Upper lobe of left lung (tissue), 6 donors: ENCODE data around the gene CHCT1. TPM values are rescaled to one million over a fixed set of nuclear protein-coding genes. Genes with fewer than 3 reads are reported as not detected.

Experiments
- ATAC-seq, 2 donors: fragments of 200-7000 bp; cut with Tn5 transposase; one replicate each; pipeline ENCODE4 v1.9.1; 2022; ENCODE audit warnings: mild to moderate bottlenecking in 2 of 2, moderate library complexity in 2 of 2; ENCODE audit not compliant: low FRiP score in 2 of 2
- DNase-seq, 2 donors: peaks; one replicate each; pipeline ENCODE4 v3.0.0-alpha.2; 2019 to 2020
- H3K27ac ChIP-seq, 4 donors: fragments of 200-600 bp; sonication (generic); one replicate each; pipeline ENCODE4 v1.5.1; 2016 to 2019
- H3K27me3 ChIP-seq, 4 donors: fragments of 200-600 bp; sonication (generic); one replicate each; pipeline ENCODE4 v1.5.1; 2017 to 2019
- H3K36me3 ChIP-seq, 4 donors: fragments of 200-600 bp; sonication (generic); one replicate each; pipeline ENCODE4 v1.5.1; 2016 to 2019
- H3K4me1 ChIP-seq, 4 donors: fragments of 200-600 bp; sonication (generic); one replicate each; pipeline ENCODE4 v1.5.1; 2018 to 2019
- H3K4me3 ChIP-seq, 4 donors: fragments of 200-600 bp; sonication (generic); one replicate each; pipeline ENCODE4 v1.5.1; 2017 to 2019; ENCODE audit warnings: mild to moderate bottlenecking in 2 of 4, moderate library complexity in 1 of 4
- H3K9me3 ChIP-seq, 4 donors: fragments of 200-600 bp; sonication (generic); one replicate each; pipeline ENCODE4 v1.5.1; 2018 to 2019
- EP300 ChIP-seq, 4 donors: sonication (generic); formaldehyde crosslinking; IDR thresholded peaks; one replicate each; pipeline ENCODE4 v1.5.1; 2017; ENCODE audit warnings: antibody characterized with exemption in 4 of 4, control low read depth in 2 of 4
- POLR2A ChIP-seq, 4 donors: fragments of 450-650 bp; IDR thresholded peaks; one replicate each; pipeline ENCODE4 v1.5.1; 2016 to 2017; ENCODE audit warnings: antibody characterized with exemption in 4 of 4, mild to moderate bottlenecking in 2 of 4
- POLR2AphosphoS5 ChIP-seq, 2 donors: sonication (generic); formaldehyde crosslinking; IDR thresholded peaks; one replicate each; pipeline ENCODE4 v1.5.1; 2017; ENCODE audit warnings: antibody characterized with exemption in 2 of 2
- WGBS, 2 donors: methylation state at CpG; one replicate each; pipeline ENCODE4 v1.1.5; 2017 to 2018; 5-methylcytosine and 5-hydroxymethylcytosine counted together
- total RNA-seq, 6 donors: library from RNA; depleted of rRNA in 4 of 6; stranded (reverse); fragments of >200 nt in 4 of 6; gene quantifications; one replicate each; pipeline versions ENCODE4 v1.1.0 to v1.2.1, GENCODE V29; 2016 to 2021
- TF ChIP-seq, protein P1 (sequence below), 6 experiments: fragments of 450-650 bp in 4 of 6; fragments of 200-600 bp in 2 of 6; sonication (generic) in 2 of 6; IDR thresholded peaks; one replicate each; pipeline ENCODE4 v1.5.1; 2016 to 2019; ENCODE audit warnings: antibody characterized with exemption in 6 of 6
- donor health status: DM: no; HTN: no; CAD: no; lungs with moderate emphysema.
- donor health status: DM: no; HTN: yes; CAD: no; lungs with severe emphysema.

Gene CHCT1
- total RNA-seq, 6 donors from 2014 or later = 0.37 to 0.61 TPM; not detected in 4

DNA sequence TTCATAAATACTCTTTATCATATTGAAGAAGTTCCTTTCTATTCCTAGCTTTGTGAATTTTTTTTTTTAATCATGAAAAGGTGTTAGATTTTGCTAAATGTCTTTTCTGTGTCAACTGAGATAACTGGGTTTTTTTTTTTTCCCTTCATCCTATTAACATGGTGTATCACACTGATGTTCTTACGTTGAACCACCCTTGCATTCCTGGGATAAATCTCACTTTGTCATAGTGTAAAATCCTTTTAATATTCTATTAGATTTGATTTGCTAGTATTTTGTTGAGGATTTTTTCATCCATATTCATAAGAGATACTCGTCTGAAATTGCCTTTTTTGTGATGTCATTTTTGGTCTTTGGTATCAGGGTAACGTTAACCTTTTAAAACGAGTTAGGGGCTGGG lies 49.2 kb downstream of the CHCT1 start:
- TF ChIP-seq, protein P1, sequence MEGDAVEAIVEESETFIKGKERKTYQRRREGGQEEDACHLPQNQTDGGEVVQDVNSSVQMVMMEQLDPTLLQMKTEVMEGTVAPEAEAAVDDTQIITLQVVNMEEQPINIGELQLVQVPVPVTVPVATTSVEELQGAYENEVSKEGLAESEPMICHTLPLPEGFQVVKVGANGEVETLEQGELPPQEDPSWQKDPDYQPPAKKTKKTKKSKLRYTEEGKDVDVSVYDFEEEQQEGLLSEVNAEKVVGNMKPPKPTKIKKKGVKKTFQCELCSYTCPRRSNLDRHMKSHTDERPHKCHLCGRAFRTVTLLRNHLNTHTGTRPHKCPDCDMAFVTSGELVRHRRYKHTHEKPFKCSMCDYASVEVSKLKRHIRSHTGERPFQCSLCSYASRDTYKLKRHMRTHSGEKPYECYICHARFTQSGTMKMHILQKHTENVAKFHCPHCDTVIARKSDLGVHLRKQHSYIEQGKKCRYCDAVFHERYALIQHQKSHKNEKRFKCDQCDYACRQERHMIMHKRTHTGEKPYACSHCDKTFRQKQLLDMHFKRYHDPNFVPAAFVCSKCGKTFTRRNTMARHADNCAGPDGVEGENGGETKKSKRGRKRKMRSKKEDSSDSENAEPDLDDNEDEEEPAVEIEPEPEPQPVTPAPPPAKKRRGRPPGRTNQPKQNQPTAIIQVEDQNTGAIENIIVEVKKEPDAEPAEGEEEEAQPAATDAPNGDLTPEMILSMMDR (IDR thresholded peaks at IDR 0.05) = no peak
- TF ChIP-seq POLR2A (IDR thresholded peaks at IDR 0.05) = no peak
- no peak for TF ChIP-seq EP300 (IDR thresholded peaks at IDR 0.05)
- TF ChIP-seq POLR2AphosphoS5 (IDR thresholded peaks at IDR 0.05) = no peak
- Histone ChIP-seq H3K27ac (no peak overlapping the region), H3K9me3 (no peaks in the 10 kb centered on the region), H3K4me3 (no peak overlapping the region), H3K27me3 (no peaks in the 10 kb centered on the region), H3K36me3 (peaks cover 0 to 29% (median 3%) of the 10 kb centered on the region in 4 donors), H3K4me1 (peaks cover 11 to 22% (median 12%) of the 10 kb centered on the region in 4 donors)
- DNase-seq (no peak), ATAC-seq (no peak)
- 96 to 97% methylated on average over 4 of the region's 4 CpGs for WGBS, 2 donors

DNA sequence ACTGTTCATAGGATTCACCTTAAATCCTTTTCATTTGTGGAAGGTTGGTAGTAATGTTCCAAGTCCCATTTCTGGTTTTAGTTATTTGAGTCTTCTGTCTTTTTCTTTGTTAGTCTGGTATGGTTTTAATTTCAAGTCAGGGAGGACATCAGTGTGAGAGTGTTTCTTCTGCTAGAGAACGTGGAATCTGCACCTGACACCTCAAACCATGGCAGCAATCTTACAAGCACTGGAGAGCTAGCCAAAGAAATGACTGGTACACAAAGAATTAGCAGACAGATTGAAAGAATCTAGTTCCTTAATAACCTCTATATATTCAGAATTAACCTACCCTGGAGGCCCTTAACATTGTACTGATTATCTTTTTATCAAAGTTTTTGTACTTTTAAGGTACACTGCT lies 50.2 kb downstream of the CHCT1 start:
- TF ChIP-seq, protein P1 (IDR thresholded peaks at IDR 0.05) = no peak
- TF ChIP-seq EP300 (IDR thresholded peaks at IDR 0.05) = no peak
- no peak for TF ChIP-seq POLR2AphosphoS5 (IDR thresholded peaks at IDR 0.05)
- no peak for TF ChIP-seq POLR2A (IDR thresholded peaks at IDR 0.05)
- no peaks in the 10 kb centered on the region for H3K9me3 ChIP-seq
- H3K4me3 ChIP-seq = no peak overlapping the region
- ATAC-seq = no peak
- WGBS, 2 donors = 90 to 94% methylated on average over 1 of the region's 1 CpG
- peaks cover 11 to 22% (median 12%) of the 10 kb centered on the region in 4 donors for H3K4me1 ChIP-seq
- H3K36me3 ChIP-seq = peaks cover 0 to 27% (median 3%) of the 10 kb centered on the region in 4 donors
- H3K27ac ChIP-seq = no peak overlapping the region
- no peaks in the 10 kb centered on the region for H3K27me3 ChIP-seq
- no peak for DNase-seq

DNA sequence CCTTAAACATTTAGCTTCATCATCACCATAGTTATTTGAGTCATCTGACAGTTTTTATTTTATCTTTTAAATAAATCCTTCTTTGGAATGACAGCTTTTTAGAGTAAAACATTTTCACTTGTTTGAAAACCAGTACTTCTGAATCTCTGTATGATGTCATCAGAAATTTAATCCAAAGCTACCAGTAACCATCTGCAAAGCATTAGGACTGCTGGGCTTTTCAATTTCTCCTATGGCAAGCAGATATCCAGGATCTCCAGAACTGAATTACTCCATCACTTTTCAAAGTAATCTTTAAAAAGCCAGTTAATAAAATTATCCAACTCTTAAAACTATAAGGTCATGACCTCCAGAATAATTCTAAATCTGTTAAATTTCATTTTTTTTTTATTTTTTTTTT lies 51.5 kb downstream of the CHCT1 start:
- no peak for DNase-seq
- no peak for ATAC-seq
- H3K4me3 ChIP-seq = no peak overlapping the region
- peaks cover 11 to 16% (median 12%) of the 10 kb centered on the region in 4 donors for H3K4me1 ChIP-seq
- TF ChIP-seq, protein P1 (IDR thresholded peaks at IDR 0.05) = no peak
- TF ChIP-seq EP300 (IDR thresholded peaks at IDR 0.05) (no peak), POLR2A (IDR thresholded peaks at IDR 0.05) (no peak), POLR2AphosphoS5 (IDR thresholded peaks at IDR 0.05) (no peak)
- no peaks in the 10 kb centered on the region for H3K9me3 ChIP-seq
- H3K36me3 ChIP-seq = peaks cover 0 to 29% (median 4%) of the 10 kb centered on the region in 4 donors
- H3K27ac ChIP-seq = no peak overlapping the region
- no peaks in the 10 kb centered on the region for H3K27me3 ChIP-seq

Other genes starting within 250 kb of the CHCT1 start
- gene USP32, start 30.4 kb upstream of the CHCT1 start, total RNA-seq = 100 to 1,000 TPM in 2 of 6 donors, 10 to 100 TPM in 4; 69.5 to 115 (median 86.3) TPM
- 10 to 100 TPM; 17.4 to 42.9 (median 28.7) TPM for gene APPBP2, start 103.8 kb downstream of the CHCT1 start, total RNA-seq
- gene PPM1D, start 177.7 kb downstream of the CHCT1 start, total RNA-seq = 10 to 100 TPM; 14.4 to 25.9 (median 19.8) TPM